NT2/D1 (cell line): ENCODE data around the gene RNASE8.

Experiments used
- DNase-seq: peaks from one replicate; pipeline ENCODE4 v3.0.0-alpha.2; 2011; ENCODE audit warnings: low read depth, low spot score
- H3K27me3 ChIP-seq: 2 replicates; pipeline ENCODE4 v1.6.0; 2011; ENCODE audit warnings: mild to moderate bottlenecking; ENCODE audit not compliant: insufficient read length, insufficient read depth
- H3K36me3 ChIP-seq: 2 replicates; pipeline ENCODE4 v1.6.1; 2011; ENCODE audit warnings: mild to moderate bottlenecking, low read length, mixed read lengths; ENCODE audit not compliant: insufficient read depth, insufficient read length
- H3K4me1 ChIP-seq: 2 replicates; pipeline ENCODE4 v1.5.1; 2011; ENCODE audit not compliant: insufficient read depth, insufficient read length
- H3K4me3 ChIP-seq: 2 replicates; pipeline ENCODE4 v1.5.1; 2011; ENCODE audit warnings: low read depth; ENCODE audit not compliant: insufficient read length
- H3K9ac ChIP-seq: 2 replicates; pipeline ENCODE4 v1.6.0; 2011; ENCODE audit warnings: low read depth; ENCODE audit not compliant: insufficient read length
- H3K9me3 ChIP-seq: 2 replicates; pipeline ENCODE4 v1.5.1; 2011; ENCODE audit warnings: mild to moderate bottlenecking, low read length; ENCODE audit not compliant: insufficient read depth
- SUZ12 ChIP-seq: IDR thresholded peaks from 2 replicates; pipeline ENCODE4 v1.6.1; 2011; ENCODE audit not compliant: insufficient read length, insufficient read depth; ENCODE audit errors: extremely low read depth
- YY1 ChIP-seq: IDR thresholded peaks from 2 replicates; pipeline ENCODE4 v1.6.1; 2011; ENCODE audit not compliant: insufficient read length, insufficient read depth
- ZNF274 ChIP-seq: IDR thresholded peaks from 2 replicates; pipeline ENCODE4 v1.6.1; 2011; ENCODE audit warnings: mild to moderate bottlenecking, low read depth, low read length

The RNASE8 gene

DNA sequence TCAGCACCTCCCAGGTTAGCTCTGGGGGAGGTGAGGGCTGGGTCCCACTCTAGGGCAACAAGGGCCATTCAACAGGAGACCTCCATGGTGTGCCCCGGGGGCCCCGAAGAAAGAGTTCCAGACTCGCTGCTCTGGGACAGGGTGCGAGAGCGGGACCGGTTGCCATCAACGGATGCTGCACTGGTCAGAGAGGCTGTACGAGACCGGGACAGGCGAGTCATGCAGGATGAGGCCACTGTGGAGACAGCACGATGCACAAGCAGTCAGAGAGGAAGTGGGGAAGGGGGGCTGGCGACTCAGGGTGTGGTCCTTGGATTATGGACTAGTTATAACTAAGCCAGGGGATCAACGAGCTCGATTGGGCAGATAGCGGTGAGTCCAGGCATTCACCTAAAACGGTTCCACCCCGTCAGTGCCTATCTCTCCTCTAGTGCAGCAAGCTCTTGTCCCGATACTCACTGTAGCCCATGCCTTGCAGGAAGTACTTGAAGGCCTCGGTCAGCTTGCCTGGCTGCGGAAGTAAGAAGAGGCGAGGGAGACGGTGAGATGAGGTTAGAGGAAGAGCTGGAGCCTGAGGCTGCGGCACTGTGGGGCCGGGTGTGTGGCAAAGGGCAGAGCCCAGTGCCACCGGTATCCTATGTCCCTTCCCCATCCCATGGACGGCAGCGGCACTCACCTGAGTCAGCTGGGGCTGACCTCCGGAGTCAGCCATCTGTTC, 39.9 kb upstream of the RNASE8 start:
- Histone ChIP-seq H3K4me3 (no peak overlapping the region), H3K9ac (no peak overlapping the region), H3K36me3 (peaks cover 49% of the 10 kb centered on the region), H3K4me1 (no peaks in the 10 kb centered on the region), H3K27me3 (no peaks in the 10 kb centered on the region), H3K9me3 (no peaks in the 10 kb centered on the region)
- no peak for DNase-seq
- no peak for TF ChIP-seq SUZ12
- TF ChIP-seq YY1: no peak
- TF ChIP-seq ZNF274: no peak

- peaks cover 49% of the 10 kb centered on the region for H3K36me3 ChIP-seq
- DNase-seq: no peak
- H3K4me3 ChIP-seq: no peak overlapping the region
- no peak for TF ChIP-seq SUZ12
- TF ChIP-seq YY1: no peak
- no peak for TF ChIP-seq ZNF274
- H3K9me3 ChIP-seq: no peaks in the 10 kb centered on the region
- H3K4me1 ChIP-seq: peaks cover 2% of the 10 kb centered on the region
- H3K27me3 ChIP-seq: no peaks in the 10 kb centered on the region
- H3K9ac ChIP-seq: no peak overlapping the region
Measured at GRCh38 chr14:21018286-21018685, 39.3 kb upstream of the RNASE8 start.

DNA sequence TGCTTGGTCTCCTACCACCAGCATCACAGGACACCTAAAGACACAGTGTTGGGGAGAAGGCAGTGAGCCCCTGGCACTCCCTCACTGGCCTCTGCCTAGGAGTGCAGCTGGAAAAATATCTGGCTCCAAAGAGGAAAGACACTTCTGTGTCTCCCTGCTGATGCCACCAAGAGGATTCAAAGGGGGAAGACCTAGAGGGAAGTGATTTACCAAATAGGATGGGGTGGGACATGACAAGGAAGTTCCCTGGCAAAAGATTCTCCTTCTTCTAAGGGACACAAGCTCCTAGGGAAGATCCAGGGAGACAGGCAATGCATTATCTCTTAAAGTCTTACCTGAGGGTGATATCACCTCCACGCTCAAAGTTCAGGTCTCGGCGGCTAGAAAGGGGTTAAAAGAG, 38.8 kb upstream of the RNASE8 start:
- Histone ChIP-seq H3K36me3 (peaks cover 49% of the 10 kb centered on the region), H3K9ac (no peak overlapping the region), H3K4me1 (peaks cover 4% of the 10 kb centered on the region), H3K9me3 (no peaks in the 10 kb centered on the region), H3K27me3 (peaks cover 1% of the 10 kb centered on the region), H3K4me3 (no peak overlapping the region)
- no peak for DNase-seq
- TF ChIP-seq ZNF274 (no peak), YY1 (no peak)

- H3K36me3 ChIP-seq: peaks cover 49% of the 10 kb centered on the region
- H3K9ac ChIP-seq: no peak overlapping the region
- H3K9me3 ChIP-seq: no peaks in the 10 kb centered on the region
- TF ChIP-seq ZNF274: no peak
- TF ChIP-seq SUZ12: no peak
- TF ChIP-seq YY1: no peak
- H3K27me3 ChIP-seq: peaks cover 7% of the 10 kb centered on the region
- H3K4me1 ChIP-seq: peaks cover 4% of the 10 kb centered on the region
- DNase-seq: no peak
- H3K4me3 ChIP-seq: no peak overlapping the region
Measured at GRCh38 chr14:21019366-21019765, 38.3 kb upstream of the RNASE8 start.

DNA sequence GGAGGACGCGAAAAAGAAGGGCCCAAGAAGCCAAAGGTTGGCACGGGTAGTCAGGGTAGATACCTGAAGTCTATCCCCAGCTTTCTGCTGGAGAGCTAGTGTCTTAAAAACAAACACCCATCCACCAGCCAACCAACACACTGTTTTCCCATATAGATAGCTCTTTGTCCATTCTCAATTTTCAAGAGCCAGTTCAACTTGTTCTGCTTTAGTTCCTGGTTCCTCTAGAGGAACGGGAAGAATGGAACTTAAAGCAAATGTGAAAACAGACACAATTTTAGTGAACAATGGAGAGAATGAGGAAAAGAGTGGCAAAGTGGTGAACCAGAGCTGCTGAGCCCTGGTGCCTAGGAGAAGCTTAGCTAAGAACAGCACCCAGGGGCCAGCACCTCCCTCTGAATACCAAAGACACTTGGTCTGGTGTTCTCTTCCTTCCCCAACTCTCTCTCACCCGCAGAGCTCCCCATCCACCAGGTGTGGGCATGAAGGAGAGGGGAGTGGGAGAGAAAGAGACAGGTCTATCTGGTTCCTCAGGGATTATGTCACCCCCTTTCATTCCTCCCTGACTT, 36.6 kb upstream of the RNASE8 start:
- Histone ChIP-seq H3K4me1 (peaks cover 4% of the 10 kb centered on the region), H3K36me3 (peaks cover 49% of the 10 kb centered on the region), H3K4me3 (no peak overlapping the region), H3K27me3 (peaks cover 11% of the 10 kb centered on the region), H3K9ac (no peak overlapping the region), H3K9me3 (no peaks in the 10 kb centered on the region)
- TF ChIP-seq SUZ12 (no peak), YY1 (no peak), ZNF274 (no peak)
- no peak for DNase-seq

DNA sequence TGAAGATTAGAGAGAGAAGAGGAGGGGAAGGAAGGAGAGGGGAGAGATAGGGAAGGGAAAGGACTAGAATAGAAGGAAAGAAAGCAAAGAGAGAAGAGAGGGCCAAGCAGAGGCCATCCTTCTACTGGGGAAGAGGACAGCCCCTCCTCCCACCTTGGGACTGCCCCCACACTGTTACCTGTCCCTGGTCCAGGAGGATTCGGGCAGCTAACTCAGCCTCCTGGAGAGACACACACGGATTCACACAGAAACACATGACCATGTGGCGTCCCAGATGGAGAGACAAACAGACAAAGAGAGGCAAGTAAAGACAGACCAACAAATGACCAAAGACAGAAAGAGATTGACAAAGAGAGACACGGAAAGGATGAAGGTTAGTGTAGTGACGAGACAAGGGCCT, 34.9 kb upstream of the RNASE8 start:
- Histone ChIP-seq H3K27me3 (peaks cover 11% of the 10 kb centered on the region), H3K4me3 (no peak overlapping the region), H3K36me3 (peaks cover 38% of the 10 kb centered on the region), H3K9me3 (no peaks in the 10 kb centered on the region), H3K9ac (no peak overlapping the region), H3K4me1 (peaks cover 6% of the 10 kb centered on the region)
- TF ChIP-seq ZNF274 (no peak), YY1 (no peak), SUZ12 (no peak)
- no peak for DNase-seq

DNA sequence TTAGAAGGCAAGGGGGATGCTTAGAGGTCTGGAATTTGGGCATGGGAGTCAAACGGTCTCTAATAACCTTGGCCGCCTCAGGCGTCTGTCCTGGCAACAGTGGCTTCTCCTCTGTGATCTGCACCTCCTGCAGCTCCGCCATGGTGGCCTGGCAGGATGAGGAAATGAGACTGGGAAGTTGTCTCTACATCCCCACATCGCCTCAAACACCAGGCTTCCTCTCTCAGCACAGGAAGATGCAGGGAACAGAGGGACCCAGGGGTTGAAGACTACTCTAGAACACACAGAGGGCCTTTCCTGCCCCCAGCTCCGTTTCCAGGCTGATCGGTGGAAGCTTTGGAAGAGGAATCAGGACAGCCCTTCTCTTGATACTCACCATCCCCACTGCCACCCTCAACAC, 34.4 kb upstream of the RNASE8 start:
- H3K27me3 ChIP-seq: peaks cover 11% of the 10 kb centered on the region
- H3K9ac ChIP-seq: no peak overlapping the region
- DNase-seq: no peak
- H3K9me3 ChIP-seq: no peaks in the 10 kb centered on the region
- no peak overlapping the region for H3K4me3 ChIP-seq
- H3K4me1 ChIP-seq: peaks cover 6% of the 10 kb centered on the region
- TF ChIP-seq YY1 (no peak), ZNF274 (no peak), SUZ12 (no peak)
- peaks cover 33% of the 10 kb centered on the region for H3K36me3 ChIP-seq
